Adipose tissue (tissue), 3 donors: ENCODE data around the gene SAFB2. TPM values are rescaled to one million over a fixed set of nuclear protein-coding genes. Genes with fewer than 3 reads are reported as not detected.

Source experiments
- polyA plus RNA-seq, 3 donors: library from polyadenylated mRNA; stranded (reverse); fragments of 200-250 nt; gene quantifications; one replicate each; pipeline ENCODE4 v1.2.3, GENCODE V29; 2013
- donor health status: healthy with polysubstance abuse.
- donor health status: Bipolar disorder and iron deficiency.
- donor health status: healthy.

SAFB2 gene
- polyA plus RNA-seq, 3 donors = 35.0 to 48.0 (median 35.4) TPM

Other genes starting within 250 kb of the SAFB2 start
- not detected for gene ZNRF4, start 167.4 kb downstream of the SAFB2 start, polyA plus RNA-seq
- gene TINCR, start 54.8 kb downstream of the SAFB2 start, polyA plus RNA-seq = 1 to 10 TPM in 1 of 3 donors, under 1 TPM in 2; 0.23 to 2.6 (median 0.36) TPM
- gene SAFB, start 307 bp upstream of the SAFB2 start, polyA plus RNA-seq = 10 to 100 TPM; 34.3 to 49.7 (median 46.9) TPM
- gene MICOS13, start 57.7 kb upstream of the SAFB2 start, polyA plus RNA-seq = 100 to 1,000 TPM in 1 of 3 donors, 10 to 100 TPM in 2; 53.6 to 120 (median 96.2) TPM
- gene HSD11B1L, start 58.3 kb upstream of the SAFB2 start, polyA plus RNA-seq = 1 to 10 TPM; 5.4 to 7.5 (median 6.5) TPM
- gene RPL36, start 67.5 kb upstream of the SAFB2 start, polyA plus RNA-seq = 1,000 to 10,000 TPM; 1,118 to 1,631 (median 1,215) TPM
- 10 to 100 TPM; 40.7 to 67.1 (median 45.2) TPM for gene LONP1, start 97.4 kb upstream of the SAFB2 start, polyA plus RNA-seq
- gene CATSPERD, start 97.9 kb upstream of the SAFB2 start, polyA plus RNA-seq = not detected
- gene PRR22, start 162.0 kb upstream of the SAFB2 start, polyA plus RNA-seq = 1 to 10 TPM in 2 of 3 donors, under 1 TPM in 1; 0.79 to 2.7 (median 2.1) TPM
- 10 to 100 TPM; 16.0 to 44.0 (median 29.3) TPM for gene DUS3L, start 168.4 kb upstream of the SAFB2 start, polyA plus RNA-seq
- gene NRTN, start 182.3 kb upstream of the SAFB2 start, polyA plus RNA-seq = 10 to 100 TPM in 1 of 3 donors, under 1 TPM in 2; 0.22 to 10.4 (median 0.67) TPM
- gene FUT6, start 216.9 kb upstream of the SAFB2 start, polyA plus RNA-seq = 1 to 10 TPM in 1 of 3 donors, under 1 TPM in 1, not detected in 1; 0.10 to 2.5 TPM
- gene FUT3, start 228.7 kb upstream of the SAFB2 start, polyA plus RNA-seq = 1 to 10 TPM in 1 of 3 donors, under 1 TPM in 2; 0.11 to 2.6 (median 0.83) TPM
- gene FUT5, start 247.8 kb upstream of the SAFB2 start, polyA plus RNA-seq = not detected